Activated T-cell treated with anti-CD3 and anti-CD28 coated beads, Interleukin-2, amount 50 U/mL, for 72 hours (primary cell): ENCODE results near the gene SPP2. TPM values are rescaled to one million over a fixed set of nuclear protein-coding genes. Genes with fewer than 3 reads are reported as not detected.

Source experiments
- ATAC-seq, 2 donors: fragments of 150-1000 bp; cut with Tn5 transposase; replicated peaks in 1 of 2; 2 replicates each; pipeline ENCODE4 v1.10.0; 2021; ENCODE audit warnings: moderate library complexity in 2 of 2, mild to moderate bottlenecking in 1 of 2
- DNase-seq, 2 donors: peaks; one replicate each; pipeline ENCODE4 v3.0.0; 2021 to 2022; ENCODE audit warnings: mixed read lengths in 1 of 2
- H3K27ac Mint-ChIP-seq: one replicate; pipeline ENCODE4 v1.8.0; 2022; ENCODE audit warnings: mild to moderate bottlenecking, moderate library complexity, mixed read lengths
- H3K27me3 Mint-ChIP-seq: one replicate; pipeline ENCODE4 v1.8.0; 2022; ENCODE audit warnings: low read depth, mixed read lengths
- H3K36me3 Mint-ChIP-seq, 2 donors: one replicate each; pipeline ENCODE4 v1.8.0; 2022; ENCODE audit warnings: mixed read lengths in 2 of 2, mild to moderate bottlenecking in 1 of 2; ENCODE audit not compliant: insufficient read depth in 2 of 2
- H3K4me1 Mint-ChIP-seq: one replicate; pipeline ENCODE4 v1.8.0; 2022; ENCODE audit warnings: low read depth, mixed read lengths
- H3K4me3 Mint-ChIP-seq, 2 donors: one replicate each; pipeline ENCODE4 v1.8.0; 2022; ENCODE audit warnings: mild to moderate bottlenecking in 2 of 2, mixed read lengths in 2 of 2, moderate library complexity in 2 of 2
- H3K9me3 Mint-ChIP-seq, 2 donors: one replicate each; pipeline ENCODE4 v1.8.0; 2022; ENCODE audit warnings: mixed read lengths in 2 of 2
- total RNA-seq, 2 donors: library from RNA; stranded (reverse); gene quantifications; one replicate each; pipeline ENCODE4 v1.2.3, GENCODE V29; 2022

SPP2 gene
- total RNA-seq, 2 donors from 2014 or later: not detected

GRCh38 chr2:234025891-234026401 lies 24.6 kb upstream of the SPP2 start:
- no peak for ATAC-seq
- H3K27me3 Mint-ChIP-seq: no peaks in the 10 kb centered on the region
- H3K27ac Mint-ChIP-seq: peak overlapping the region; percentile 9
- H3K9me3 Mint-ChIP-seq: peaks cover 2 to 6% of the 10 kb centered on the region in 2 donors
- peaks cover 23% of the 10 kb centered on the region for H3K4me1 Mint-ChIP-seq
- H3K4me3 Mint-ChIP-seq: peak overlapping the region; percentile 77 to 86
- H3K36me3 Mint-ChIP-seq: no peaks in the 10 kb centered on the region
- DNase-seq: no peak

GRCh38 chr2:234026693-234027254 lies 23.7 kb upstream of the SPP2 start:
- Mint-ChIP-seq H3K4me1 (peaks cover 23% of the 10 kb centered on the region), H3K4me3 (peak overlapping the region; percentile 77 to 86), H3K27ac (no peak overlapping the region), H3K9me3 (peaks cover under 1 to 6% of the 10 kb centered on the region in 2 donors), H3K36me3 (no peaks in the 10 kb centered on the region), H3K27me3 (no peaks in the 10 kb centered on the region)
- ATAC-seq (no peak), DNase-seq (no peak)

DNA sequence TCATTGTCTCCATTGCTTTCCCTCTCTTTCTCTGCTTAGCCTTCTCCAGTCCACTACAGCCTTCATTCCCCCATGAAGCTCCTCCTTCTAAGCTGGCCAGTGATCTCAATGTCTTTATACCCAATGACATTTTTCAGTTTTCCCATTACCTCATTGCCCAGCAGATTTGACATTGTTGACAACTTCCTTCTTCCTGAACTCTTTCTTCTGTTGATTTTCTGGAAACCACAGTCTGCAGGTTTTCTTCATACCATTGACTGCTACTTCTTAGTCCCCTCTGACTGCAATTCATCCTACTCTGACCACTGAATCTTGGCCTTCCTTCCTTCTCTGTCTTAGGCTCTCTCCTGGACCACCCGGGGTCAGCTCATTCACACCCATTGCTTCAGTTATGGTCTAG lies 22.9 kb upstream of the SPP2 start:
- Mint-ChIP-seq H3K4me1 (peaks cover 31% of the 10 kb centered on the region), H3K4me3 (no peak overlapping the region), H3K36me3 (no peaks in the 10 kb centered on the region), H3K27ac (no peak overlapping the region), H3K9me3 (peaks cover 0 to 5% of the 10 kb centered on the region in 2 donors), H3K27me3 (no peaks in the 10 kb centered on the region)
- no peak for DNase-seq
- no peak for ATAC-seq

- Mint-ChIP-seq H3K4me3 (no peak overlapping the region), H3K4me1 (peaks cover 33% of the 10 kb centered on the region), H3K27me3 (no peaks in the 10 kb centered on the region), H3K9me3 (peaks cover 2 to 4% of the 10 kb centered on the region in 2 donors), H3K27ac (no peak overlapping the region), H3K36me3 (peaks cover 4 to 5% of the 10 kb centered on the region in 2 donors)
- DNase-seq: no peak
- ATAC-seq: no peak
Measured at GRCh38 chr2:234029150-234029733, 21.3 kb upstream of the SPP2 start.

GRCh38 chr2:234031207-234031606 lies 19.3 kb upstream of the SPP2 start:
- Mint-ChIP-seq H3K36me3 (peaks cover 4 to 5% of the 10 kb centered on the region in 2 donors), H3K27me3 (no peaks in the 10 kb centered on the region), H3K27ac (no peak overlapping the region), H3K4me1 (peaks cover 21% of the 10 kb centered on the region), H3K9me3 (peaks cover 5% of the 10 kb centered on the region in 2 donors), H3K4me3 (no peak overlapping the region)
- ATAC-seq: no peak
- no peak for DNase-seq

GRCh38 chr2:234032279-234032856 lies 18.1 kb upstream of the SPP2 start:
- peak; percentile 65 to 89 for ATAC-seq
- Mint-ChIP-seq H3K36me3 (peaks cover 6 to 8% of the 10 kb centered on the region in 2 donors), H3K9me3 (peaks cover 9 to 10% of the 10 kb centered on the region in 2 donors), H3K27ac (peak overlapping the region; percentile 36), H3K27me3 (no peaks in the 10 kb centered on the region), H3K4me1 (peaks cover 15% of the 10 kb centered on the region), H3K4me3 (peak overlapping the region in 1 of 2 donors; percentile 42)
- DNase-seq: peak in 1 of 2 donors; percentile 2

- Mint-ChIP-seq H3K4me3 (no peak overlapping the region), H3K4me1 (peaks cover 10% of the 10 kb centered on the region), H3K36me3 (peaks cover 6 to 8% of the 10 kb centered on the region in 2 donors), H3K27me3 (no peaks in the 10 kb centered on the region), H3K27ac (no peak overlapping the region), H3K9me3 (peaks cover 9 to 10% of the 10 kb centered on the region in 2 donors)
- DNase-seq (no peak), ATAC-seq (no peak)
Measured at GRCh38 chr2:234033174-234033573, 17.3 kb upstream of the SPP2 start.

DNA sequence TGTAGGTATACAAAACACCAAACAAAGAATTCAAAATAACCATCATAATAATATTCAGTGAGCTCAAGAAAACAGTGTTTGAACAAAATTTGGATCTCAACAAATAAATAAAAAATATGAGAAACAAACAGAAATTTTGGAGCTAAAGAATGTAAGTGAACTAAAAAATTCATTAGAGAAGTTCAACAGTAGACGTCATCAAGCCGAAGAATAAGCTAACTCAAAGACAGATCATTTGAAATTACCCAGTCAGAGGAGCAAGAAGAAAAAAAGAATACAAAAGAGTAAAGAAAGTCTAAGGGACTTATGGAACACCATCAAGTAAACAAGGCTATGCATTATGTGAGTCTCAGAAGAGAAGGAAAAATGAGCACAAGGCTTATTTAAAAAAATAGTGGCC lies 16.6 kb upstream of the SPP2 start:
- Mint-ChIP-seq H3K27me3 (no peaks in the 10 kb centered on the region), H3K4me1 (peaks cover 10% of the 10 kb centered on the region), H3K36me3 (peaks cover 6 to 8% of the 10 kb centered on the region in 2 donors), H3K9me3 (peaks cover 9 to 13% of the 10 kb centered on the region in 2 donors), H3K4me3 (no peak overlapping the region), H3K27ac (no peak overlapping the region)
- ATAC-seq (no peak), DNase-seq (no peak)

DNA sequence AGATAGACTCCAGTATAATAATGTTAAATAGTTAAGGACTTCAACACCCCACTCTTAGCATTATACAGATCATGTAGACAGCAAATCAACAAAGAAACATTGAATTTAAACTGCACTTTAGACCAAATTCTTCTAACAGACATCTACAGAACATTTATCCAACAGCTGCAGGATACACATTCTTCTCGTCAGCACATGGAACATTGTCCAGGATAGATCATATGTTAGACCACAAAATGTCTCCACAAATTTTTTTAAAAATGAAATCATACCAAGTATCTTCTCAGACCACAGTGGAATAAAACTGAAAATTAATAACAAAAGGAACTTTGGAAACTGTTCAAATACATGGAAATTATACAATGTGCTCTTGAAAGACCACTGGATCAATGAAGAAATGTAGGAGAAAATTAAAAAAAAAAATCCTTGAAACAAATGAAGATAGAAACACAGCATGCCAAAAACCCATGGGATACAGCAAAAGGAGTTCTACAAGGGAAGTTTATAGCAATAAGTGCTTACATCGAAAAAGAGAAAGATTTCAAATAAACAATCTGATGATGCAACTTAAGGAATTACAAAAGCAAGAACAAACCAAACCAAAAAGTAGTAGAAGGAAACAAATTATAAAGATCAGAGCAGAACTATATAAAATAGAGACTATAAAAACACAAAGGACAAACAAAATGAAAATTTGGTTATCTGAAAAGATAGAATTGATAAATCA lies 12.3 kb upstream of the SPP2 start:
- Mint-ChIP-seq H3K27me3 (no peaks in the 10 kb centered on the region), H3K4me3 (no peak overlapping the region), H3K27ac (no peak overlapping the region), H3K4me1 (no peaks in the 10 kb centered on the region), H3K9me3 (peaks cover 9 to 13% of the 10 kb centered on the region in 2 donors), H3K36me3 (peaks cover 6 to 8% of the 10 kb centered on the region in 2 donors)
- ATAC-seq (no peak), DNase-seq (no peak)

DNA sequence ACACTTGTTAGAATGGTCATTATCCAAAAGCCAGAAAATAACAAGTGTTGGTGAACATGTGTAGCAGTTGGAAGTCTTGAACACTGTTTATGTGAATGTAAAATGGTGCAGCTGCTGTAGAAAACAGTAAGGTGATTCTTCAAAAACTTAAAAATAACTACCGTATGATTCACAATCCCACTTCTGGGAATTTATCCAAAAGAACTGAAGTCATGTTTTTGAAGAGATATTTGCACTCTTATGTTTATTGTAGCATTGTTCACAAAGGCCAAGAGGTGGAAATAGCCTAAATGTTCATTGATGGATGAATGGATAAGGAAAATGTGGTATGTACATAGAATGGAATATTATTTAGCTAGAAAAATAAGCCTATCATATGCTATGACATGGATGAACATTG lies 6.3 kb upstream of the SPP2 start:
- no peak overlapping the region for H3K27ac Mint-ChIP-seq
- no peaks in the 10 kb centered on the region for H3K4me1 Mint-ChIP-seq
- ATAC-seq (no peak), DNase-seq (no peak)
- H3K4me3 Mint-ChIP-seq: no peak overlapping the region
- no peaks in the 10 kb centered on the region for H3K36me3 Mint-ChIP-seq
- H3K9me3 Mint-ChIP-seq: peaks cover 0 to 1% of the 10 kb centered on the region in 2 donors
- H3K27me3 Mint-ChIP-seq: no peaks in the 10 kb centered on the region

DNA sequence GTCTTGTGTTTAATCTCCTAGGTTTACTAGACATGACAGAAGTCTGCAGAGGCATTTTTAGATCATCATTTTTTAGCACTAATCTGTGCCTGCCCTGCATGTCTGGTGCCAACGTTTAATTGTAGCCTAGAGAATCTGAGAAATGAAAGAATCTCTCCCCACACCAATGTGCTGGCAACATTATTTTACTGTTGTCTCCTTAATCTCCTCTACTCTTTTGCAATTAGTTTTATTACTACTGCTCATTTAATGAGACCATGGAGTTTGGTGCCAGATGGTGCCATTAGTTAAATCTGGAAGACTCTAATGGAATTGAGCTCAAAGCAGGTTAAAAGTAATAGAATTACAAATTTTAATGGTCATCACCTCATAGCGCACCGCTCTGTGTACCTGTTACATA lies 4.0 kb upstream of the SPP2 start:
- peaks cover 4% of the 10 kb centered on the region for H3K27me3 Mint-ChIP-seq
- ATAC-seq (no peak), DNase-seq (no peak)
- peaks cover 0 to 1% of the 10 kb centered on the region in 2 donors for H3K9me3 Mint-ChIP-seq
- H3K4me3 Mint-ChIP-seq: no peak overlapping the region
- no peak overlapping the region for H3K27ac Mint-ChIP-seq
- peaks cover 3% of the 10 kb centered on the region for H3K4me1 Mint-ChIP-seq
- no peaks in the 10 kb centered on the region for H3K36me3 Mint-ChIP-seq

GRCh38 chr2:234047361-234047760 lies 3.1 kb upstream of the SPP2 start:
- Mint-ChIP-seq H3K36me3 (no peaks in the 10 kb centered on the region), H3K27ac (no peak overlapping the region), H3K4me3 (no peak overlapping the region), H3K27me3 (peaks cover 10% of the 10 kb centered on the region), H3K9me3 (peaks cover 0 to 1% of the 10 kb centered on the region in 2 donors), H3K4me1 (peaks cover 6% of the 10 kb centered on the region)
- ATAC-seq (no peak), DNase-seq (no peak)

DNA sequence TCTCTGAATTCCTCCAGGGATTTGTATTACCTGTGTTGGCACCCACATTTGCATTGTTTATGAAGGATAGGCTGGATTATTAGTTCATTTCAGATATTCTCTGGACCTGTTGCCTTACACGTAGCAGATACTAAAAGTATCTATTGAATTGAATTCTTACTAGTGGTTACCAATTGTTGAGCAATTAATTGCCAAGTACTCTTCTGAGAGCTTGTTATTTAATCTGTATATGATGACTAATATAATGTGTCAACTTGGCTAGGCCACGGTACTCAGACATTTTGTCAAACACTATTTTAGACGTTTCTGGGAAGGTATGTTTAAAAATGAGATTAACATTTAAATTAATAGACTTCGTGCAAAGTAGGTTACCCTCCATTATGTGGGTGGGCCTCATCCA lies 2.5 kb upstream of the SPP2 start:
- Mint-ChIP-seq H3K4me1 (peaks cover 6% of the 10 kb centered on the region), H3K9me3 (peaks cover 0 to 1% of the 10 kb centered on the region in 2 donors), H3K36me3 (no peaks in the 10 kb centered on the region), H3K27ac (no peak overlapping the region), H3K4me3 (no peak overlapping the region), H3K27me3 (peaks cover 10% of the 10 kb centered on the region)
- DNase-seq: no peak
- no peak for ATAC-seq
